UCSD-AML1 (cell line): ENCODE data around the gene SLC25A33.
"Not testable (repeated sequence)": the region's sequence is repeated elsewhere in the genome, so short reads cannot be mapped to it uniquely, and the experiment has no call there.

ENCODE experiments used
- DNase-seq: peaks from one replicate; lab custom pipeline; 2025; ENCODE audit not compliant: unreplicated experiment; lab: John Stamatoyannopoulos, UW

Gene SLC25A33

DNA sequence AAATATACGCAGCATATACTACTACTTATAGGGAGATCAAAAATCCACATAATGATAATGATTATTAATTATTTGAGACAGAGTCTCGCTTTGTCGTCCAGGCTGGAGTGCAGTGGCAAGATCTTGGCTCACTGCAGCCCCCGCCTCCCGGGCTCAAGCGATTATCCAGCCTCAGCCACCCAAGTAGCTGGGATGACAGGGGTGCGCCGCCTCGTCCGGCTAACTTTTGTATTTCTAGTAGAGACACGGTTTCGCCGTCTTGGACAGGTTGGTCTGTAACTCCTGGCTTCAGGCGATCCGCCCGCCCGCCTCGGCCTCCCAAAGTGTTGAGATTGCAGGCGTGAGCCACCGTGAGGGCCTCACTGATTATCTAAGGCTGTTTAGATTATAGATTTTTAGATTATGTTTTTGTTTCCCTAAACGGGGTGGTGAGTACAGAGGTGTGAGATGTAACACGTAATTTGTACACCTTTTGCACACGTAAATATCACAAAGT is 548 bp upstream of the SLC25A33 start:
- no peak for DNase-seq

DNA sequence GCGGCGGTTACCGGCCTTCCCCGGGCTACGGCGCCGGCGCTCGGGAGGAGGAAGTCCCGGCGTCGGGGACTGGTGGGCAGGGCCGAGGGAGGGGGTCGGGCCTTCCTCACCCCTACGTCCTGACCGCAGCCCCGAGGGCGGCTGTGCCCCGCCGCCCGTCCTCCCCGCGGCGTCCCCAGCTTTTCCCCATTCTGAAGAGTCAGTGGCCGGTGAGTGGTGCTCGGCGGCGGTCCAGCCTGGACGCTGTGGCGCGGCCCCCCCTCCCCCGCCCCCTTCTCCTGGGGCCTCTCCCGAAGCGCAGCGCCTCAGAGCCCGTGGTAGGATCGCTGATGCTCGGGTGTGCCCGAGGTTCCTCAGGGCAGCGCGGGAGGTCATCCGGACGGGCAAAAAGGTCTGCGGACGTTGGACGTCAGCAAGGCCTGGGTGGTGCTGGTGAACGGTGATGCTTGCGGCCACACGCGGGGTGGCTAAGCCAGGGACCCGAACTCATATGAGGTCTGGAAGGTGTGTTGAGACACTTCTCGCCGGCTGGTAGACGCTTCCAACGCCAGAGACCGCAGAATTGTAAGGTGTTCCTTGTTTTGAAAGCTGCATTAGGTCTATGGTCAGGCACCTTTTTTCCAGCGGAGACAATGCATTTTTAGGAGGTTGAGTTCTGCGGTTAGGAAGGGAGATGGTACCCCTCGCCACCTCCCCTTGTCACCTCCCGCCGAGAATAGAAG is 725 bp downstream of the SLC25A33 start:
- peak; percentile 54 for DNase-seq

DNA sequence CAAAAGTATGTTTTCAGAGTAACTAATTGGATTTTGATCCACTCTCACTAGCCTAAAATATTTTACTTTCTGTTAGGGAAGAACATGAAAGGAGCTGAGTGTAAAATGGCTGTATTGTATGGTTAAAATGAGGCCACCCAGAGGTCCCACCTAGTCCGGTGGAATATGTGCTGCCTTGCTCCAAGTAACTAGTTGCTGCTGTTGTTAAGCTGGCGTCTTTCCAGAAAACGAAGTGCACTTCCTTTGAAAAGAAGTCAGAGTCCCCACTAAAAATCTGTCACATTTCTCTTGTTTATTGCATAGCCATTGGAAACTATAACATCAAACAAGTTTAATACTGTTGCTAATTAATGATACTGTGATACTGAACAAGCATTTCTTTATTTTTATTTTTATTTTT is 3.2 kb downstream of the SLC25A33 start:
- no peak for DNase-seq

DNA sequence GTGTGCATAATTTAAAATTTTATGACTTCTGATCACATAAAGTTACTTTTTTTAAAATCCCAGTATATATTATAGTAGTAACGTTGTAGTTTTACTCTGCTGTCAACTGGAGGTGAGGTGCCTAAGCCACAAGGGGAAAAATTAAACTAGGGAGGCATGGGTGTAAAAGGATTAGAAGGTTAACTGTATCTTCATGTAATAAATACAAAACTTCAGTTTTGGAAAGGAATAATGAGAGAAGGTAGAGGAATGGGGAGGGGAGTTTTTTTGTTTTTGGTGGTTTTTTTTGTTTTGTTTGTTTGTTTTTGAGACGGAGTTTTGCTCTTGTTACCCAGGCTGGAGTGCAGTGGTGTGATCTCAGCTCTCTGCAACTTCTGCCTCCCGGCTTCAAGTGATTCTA is 5.7 kb downstream of the SLC25A33 start:
- DNase-seq, result no peak

DNA sequence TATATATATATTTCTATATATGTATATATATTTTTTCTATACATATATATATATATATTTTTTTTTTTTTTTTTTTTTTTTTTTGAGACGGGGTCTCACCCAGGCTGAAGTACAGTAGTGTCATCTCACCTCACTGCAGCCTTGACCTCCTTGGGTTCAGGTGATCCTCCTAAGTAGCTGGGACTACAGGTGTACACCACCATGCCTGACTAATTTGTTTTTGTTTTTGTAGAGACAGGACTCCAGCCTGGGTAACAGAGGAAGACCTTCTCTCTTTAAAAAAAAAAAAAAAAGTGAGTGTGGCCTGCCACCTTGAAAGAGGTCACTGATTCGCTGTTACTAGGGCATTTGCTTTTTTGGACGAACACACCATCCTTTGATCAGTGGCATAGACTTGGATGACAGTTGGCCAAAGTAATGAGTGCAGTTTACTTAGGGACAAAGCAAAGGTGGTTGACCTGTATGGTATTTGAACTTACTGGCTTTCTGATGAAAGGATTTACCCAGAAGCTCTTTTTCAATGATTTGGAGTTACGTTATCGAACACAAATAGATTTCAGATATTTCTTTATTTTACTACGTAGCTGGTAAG is 10.8 kb downstream of the SLC25A33 start:
- no peak for DNase-seq

DNA sequence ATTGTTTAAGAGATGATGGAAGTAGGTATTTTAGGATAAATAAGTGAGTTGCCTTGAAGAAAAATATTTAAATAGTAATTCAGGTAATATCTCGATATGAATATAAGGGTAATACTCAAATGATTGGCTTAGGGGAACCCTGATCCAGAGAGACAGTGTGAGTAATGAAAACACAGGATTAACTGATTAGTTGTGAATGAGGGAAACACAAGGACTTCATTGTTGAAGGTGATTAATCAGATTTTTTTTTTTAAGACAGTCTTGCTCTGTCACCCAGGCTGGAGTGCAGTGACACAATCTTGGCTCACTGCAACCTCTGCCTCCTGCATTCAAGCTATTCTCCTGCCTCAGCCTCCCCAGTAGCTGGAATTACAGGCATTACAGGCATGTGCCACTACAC is 12.7 kb downstream of the SLC25A33 start:
- no peak for DNase-seq

DNA sequence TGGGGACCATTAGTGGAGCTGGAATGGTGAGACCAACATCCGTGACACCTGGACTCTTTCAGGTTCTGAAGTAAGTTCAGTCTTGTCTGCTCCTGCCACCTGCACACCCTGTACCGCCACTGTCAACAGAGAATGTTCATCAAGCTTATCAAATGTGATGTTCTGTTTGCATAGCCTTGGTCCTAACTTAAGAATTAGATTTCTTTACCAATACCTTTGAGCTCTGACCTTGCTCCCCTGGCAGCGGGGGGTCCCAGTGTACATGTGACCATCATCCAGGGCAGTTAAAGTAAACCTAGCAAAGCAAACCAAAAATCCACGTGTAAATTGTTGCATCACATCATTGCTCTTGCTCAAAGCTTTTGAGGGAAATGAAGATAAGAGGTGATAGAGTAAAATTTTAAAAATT is 14.5 kb downstream of the SLC25A33 start:
- DNase-seq, result no peak

DNA sequence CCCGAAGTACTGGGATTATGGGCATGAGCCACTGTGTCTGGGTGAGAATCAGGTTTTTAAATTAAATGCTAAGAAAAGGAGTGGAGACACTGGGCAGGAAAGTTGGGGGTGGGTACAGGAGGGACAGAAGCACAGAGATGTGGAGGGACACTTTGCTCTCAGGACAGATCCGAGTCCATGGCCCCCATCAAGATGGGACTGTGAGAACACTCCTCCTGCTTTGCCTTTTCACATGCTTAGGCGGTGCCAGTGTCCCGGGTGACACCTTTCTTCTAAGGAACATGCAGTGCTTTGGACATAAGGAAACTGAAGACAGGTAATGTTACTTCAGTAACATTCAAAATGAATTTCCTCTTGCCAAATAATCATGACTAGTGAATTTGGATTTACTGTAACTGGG is 16.7 kb downstream of the SLC25A33 start:
- DNase-seq, result no peak

DNA sequence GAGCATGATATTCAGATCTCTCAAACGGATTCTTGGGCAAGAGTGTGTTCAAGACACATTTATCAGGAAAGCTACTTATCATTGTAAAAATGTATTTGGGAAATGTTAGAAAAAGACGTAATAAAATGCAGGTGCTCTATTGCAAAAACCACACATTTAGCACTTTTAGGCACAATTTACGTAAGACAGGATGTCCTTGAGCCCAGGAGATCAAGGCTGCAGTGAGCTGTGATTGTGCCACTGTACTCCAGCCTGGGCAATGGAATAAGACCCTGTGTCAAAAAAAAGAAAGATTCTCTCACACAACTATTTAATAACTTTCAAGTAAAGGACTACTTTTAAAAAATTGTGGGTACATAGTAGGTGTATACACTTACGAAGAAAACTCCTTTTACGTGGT is 18.4 kb downstream of the SLC25A33 start:
- no peak for DNase-seq

DNA sequence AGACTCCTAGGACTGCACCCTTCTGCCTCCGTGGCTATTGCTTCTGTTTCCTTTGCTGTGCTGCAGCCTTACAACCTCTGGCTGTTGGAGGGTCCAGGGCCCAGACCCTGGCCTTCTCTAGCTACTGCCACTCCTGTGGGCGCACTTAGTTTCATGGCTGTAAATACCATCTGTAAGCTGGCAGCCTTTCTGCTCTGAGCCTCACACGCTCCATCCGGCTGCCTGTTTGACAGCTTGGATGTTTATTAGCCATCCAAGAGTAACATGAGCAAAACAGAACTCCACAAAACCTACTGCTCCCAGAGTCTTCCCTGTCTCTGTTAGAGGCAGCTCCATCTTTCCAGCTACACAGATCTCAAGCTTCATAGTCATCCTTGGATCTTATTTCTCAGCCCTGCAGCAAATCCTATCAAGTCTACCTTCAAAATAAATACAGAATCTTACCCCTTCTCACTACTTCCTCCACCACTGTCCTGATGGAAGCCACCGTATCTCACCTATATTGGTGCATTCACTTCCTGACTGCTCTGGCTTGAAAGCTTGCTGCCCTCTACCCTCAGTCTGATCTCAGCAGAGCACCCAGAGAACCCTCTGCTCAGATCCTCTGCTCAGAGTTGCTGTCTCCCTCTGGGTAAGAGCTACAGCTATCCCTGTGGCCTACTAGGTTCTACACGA is 19.1 kb downstream of the SLC25A33 start:
- no peak for DNase-seq

DNA sequence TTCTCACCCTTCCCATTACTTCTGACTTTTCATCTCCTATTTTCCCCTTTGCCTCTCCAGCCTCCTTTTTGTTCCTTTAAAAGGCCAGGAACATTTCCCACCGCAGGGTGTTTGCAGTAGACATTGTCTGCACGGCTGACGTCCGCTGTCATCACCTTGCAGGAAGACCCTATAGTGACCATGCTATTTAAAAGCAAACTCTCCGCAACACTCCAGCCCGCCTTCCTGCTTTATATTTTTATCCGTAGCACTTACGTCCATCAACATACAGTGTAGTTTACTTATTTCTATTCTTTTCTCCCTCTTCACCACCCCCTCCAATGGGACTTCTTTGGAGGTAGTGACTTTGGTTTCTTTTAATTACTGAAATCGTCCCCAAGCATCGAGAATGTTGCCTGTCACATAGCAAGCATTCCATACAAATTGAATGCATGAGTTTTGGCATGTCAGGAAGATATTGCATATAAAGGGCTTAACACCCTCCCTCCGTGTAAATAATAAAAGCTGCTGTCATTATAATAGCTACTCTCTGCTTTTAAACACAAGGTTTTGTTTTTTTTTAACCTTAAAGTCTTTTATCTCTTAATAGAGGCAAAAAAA is 19.8 kb downstream of the SLC25A33 start:
- DNase-seq, result no peak

DNA sequence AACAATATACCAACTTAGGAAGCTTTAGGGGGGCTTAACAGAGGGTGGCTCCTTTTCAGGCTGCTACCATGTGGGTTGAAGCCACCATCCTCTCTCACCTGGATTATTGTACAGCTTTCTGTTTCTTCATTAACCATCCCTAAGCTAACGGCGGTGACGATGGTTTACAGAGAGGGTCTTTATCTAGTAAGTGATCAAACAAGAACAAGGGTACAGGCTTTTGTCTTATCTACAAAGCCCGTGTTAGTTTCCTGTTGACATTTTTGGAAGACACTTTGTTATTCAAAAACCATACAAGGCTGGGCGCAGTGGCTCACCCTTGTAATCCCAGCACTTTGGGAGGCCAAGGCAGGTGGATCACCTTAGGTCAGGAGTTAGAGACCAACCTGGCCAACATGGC is 20.4 kb downstream of the SLC25A33 start:
- no peak for DNase-seq

DNA sequence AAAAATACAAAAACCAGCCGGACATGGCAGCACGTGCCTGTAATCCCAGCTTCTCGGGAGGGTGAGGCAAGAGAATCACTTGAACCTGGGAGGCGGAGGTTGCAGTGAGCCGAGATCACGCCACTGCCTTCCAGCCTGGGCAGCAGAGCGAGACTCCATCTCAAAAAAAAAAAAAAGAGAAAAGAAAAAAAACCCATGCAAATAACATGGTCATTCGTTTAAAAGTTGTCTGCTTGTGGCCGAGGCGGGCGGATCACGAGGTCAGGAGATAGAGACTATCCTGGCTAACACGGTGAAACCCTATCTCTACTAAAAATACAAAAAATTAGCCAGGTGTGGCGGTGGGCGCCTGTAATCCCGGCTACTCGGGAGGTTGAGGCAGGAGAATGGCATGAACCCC is 20.8 kb downstream of the SLC25A33 start:
- DNase-seq, result not testable (repeated sequence)

DNA sequence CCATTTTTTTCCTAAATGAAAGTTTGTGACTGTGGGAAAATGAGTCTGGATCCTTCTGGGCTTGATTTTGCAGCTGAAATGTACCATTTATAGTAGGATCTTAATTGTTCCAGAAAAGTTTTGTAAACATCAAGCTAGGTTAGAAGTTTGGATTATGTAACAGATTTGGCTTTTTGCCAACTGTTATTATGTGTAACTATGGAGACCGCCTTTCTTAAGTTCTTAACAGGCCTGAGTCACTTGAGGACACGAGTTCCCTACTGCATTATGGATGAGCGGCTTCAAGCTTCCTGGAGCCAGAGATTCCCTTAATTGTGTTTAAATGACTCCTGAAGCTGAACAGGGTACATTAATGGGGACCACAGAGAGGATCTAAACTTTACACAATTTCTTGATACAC is 22.2 kb downstream of the SLC25A33 start:
- DNase-seq, result no peak

DNA sequence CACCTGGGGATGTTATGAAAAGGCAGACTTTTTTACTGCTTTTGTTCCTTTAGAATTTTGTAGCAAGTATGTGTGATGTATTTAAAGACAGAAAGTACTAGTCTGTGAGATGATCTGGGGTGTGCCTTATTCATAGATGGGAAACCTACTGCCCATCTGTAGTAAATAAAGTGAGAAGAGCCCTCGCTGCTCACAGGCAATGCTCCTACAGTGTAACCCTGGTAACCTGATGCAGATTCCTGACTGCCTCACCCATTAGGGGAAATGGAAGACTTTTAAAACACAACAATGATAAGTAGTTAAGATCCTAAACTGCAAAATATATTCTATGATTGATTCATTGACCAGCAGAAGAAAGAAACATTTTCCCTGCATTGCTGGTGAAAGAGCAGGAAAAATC is 30.0 kb downstream of the SLC25A33 start:
- DNase-seq, result no peak

DNA sequence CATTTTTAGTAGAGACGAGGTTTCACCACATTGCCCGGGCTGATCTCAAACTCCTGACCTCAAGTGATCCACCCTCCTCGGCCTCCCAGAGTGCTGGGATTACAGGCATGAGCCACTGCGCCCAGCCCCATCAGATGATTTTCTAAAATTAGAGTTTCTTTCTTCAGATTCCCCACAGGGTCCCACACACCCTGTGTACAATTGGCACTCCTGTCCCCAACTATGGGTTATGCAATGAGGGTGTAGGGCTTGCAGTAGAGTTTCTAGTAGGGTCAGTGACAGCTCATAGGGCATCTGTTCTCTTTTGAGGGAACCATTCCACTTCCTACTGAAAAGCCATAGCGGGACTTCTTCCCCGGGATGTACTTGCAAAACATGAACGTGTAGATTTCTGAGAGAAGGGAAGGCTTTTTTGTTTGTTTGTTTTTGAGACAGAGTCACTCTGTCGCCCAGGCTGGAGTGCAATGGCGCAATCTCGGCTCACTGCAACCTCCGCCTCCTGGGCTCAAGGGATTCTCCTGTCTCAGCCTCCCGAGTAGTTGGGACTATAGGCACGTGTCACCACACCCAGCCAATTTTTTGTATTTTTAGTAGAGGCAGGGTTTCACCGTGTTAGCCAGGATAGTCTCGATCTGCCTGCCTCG is 31.7 kb downstream of the SLC25A33 start:
- DNase-seq, result not testable (repeated sequence)

DNA sequence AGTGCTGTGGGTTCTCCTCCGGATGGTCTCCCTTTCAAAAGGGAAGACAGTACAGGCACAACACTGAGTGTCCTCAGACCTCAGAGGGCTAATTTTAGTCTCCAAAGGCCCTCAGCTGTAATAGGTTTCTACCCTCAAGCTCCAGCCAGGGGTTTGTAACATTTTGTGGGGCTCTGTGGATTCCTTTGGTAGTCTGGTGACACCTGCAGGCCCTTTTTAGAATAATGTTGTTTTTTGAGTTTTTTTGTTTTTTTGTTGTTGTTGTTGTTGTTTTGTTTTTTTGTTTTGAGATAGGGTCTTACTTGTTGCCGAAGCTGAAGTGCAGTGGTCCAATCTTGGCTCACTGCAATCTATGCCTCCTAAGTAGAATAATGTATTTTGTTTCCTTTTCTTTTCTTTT is 34.5 kb downstream of the SLC25A33 start:
- no peak for DNase-seq

DNA sequence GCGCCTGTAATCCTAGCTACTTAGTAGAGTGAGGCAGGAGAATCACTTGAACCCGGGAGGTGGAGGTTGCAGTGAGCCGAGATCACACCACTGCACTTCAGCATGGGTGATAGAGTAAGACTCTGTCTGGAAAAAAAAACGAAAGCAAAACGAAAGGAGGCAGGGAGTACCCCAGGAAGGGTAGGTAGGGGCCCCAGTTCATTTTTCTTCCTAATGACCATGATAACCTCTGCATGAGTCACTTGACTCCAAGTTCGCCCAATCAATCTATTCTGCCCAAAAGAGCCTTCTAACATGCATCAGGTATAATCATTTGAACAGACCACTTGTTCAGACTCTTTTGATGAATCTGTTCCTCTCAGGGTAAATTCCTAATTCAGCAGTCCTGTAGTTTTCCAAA is 36.2 kb downstream of the SLC25A33 start:
- DNase-seq, result no peak

DNA sequence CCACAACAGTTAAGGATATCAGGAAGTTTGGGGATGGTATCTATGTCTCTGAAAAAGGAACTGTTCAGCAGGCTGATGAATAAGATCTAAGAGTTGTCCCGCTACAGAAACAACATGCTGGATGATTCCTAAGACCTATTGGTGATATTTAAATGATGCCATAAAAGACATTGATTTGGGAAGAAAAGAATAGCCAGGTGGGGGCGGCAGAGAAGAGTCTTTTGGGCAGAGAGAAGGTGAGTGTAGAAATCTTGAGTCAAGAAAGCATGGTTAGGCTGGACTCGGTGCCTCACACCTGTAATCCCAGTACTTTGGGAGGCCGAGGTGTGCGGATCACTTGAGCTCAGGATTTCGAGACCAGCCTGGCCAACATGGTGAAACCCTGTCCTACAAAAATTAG is 37.6 kb downstream of the SLC25A33 start:
- no peak for DNase-seq

DNA sequence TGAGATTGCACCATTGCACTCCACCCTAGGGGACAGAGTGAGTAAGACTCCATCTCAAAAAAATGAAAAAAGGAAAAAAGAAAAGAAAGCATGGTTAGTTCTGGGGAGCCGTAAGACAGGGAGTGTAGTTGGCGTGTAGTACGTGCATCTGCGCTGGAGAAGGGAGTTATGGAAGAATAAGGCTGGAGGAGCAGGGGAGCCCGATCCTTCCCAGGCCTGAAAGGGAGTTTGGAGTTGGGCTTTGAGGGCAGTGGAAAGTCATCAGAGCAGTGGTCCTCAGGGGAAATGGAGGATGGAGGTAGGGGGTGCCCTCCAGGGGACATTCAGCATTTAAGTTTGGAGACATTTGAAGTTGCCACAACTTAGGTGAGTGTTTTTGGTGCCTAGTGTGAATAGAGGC is 38.2 kb downstream of the SLC25A33 start:
- DNase-seq, result no peak

DNA sequence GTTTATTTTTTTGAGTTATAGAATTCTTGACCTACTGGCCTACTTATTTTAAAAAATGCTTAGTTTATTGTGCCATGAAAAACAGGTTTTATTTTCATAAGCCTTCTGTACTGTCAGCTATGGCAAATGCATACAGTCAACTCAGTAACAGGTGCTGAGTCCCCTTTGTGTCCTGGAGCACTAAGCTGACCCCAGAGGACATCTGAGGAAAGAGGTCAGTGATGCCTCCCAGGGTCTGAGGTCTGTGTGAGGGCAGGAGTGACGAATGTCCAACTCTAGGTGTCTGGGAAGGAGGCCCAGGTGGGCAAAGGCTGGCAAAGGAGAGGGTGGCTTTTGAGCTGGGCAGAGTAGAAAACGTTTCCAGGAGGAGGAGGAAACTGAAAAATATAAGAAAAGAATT is 41.7 kb downstream of the SLC25A33 start:
- DNase-seq, result no peak
